ENCODE measurements around the gene LRRC72. TPM values are rescaled to one million over a fixed set of nuclear protein-coding genes. Genes with fewer than 3 reads are reported as not detected.

The LRRC72 gene
- total RNA-seq, 1 donor from 2014 or later = not detected

GRCh38 chr7:16627236-16627635 is 100.6 kb downstream of the LRRC72 start:
- H3K36me3 ChIP-seq (ENCODE audit: control insufficient read depth, insufficient read depth, low read length) = peaks cover 1% of the 10 kb centered on the region
- peak; percentile 39 for DNase-seq (ENCODE audit: low read depth)
- no peak for TF ChIP-seq CTCF (IDR thresholded peaks at IDR 0.05; ENCODE audit: insufficient read depth, low read length, severe bottlenecking)
- no peaks in the 10 kb centered on the region for H3K27me3 ChIP-seq (ENCODE audit: control insufficient read depth, insufficient read depth, low read length)
- FAIRE-seq = no peak
- H3K4me3 ChIP-seq (ENCODE audit: low read depth, low read length) = no peak overlapping the region

GRCh38 chr7:16630654-16631053 is 104.0 kb downstream of the LRRC72 start:
- DNase-seq (ENCODE audit: low read depth) (no peak), FAIRE-seq (peak; percentile 55)
- H3K27me3 ChIP-seq (ENCODE audit: control insufficient read depth, insufficient read depth, low read length) = no peaks in the 10 kb centered on the region
- TF ChIP-seq CTCF (IDR thresholded peaks at IDR 0.05; ENCODE audit: insufficient read depth, low read length, severe bottlenecking) = no peak
- peaks cover 1% of the 10 kb centered on the region for H3K36me3 ChIP-seq (ENCODE audit: control insufficient read depth, insufficient read depth, low read length)
- no peak overlapping the region for H3K4me3 ChIP-seq (ENCODE audit: low read depth, low read length)

Other genes starting within 250 kb of the LRRC72 start
- 0.26 and 0.64 TPM in 2 replicates for gene CRPPA, start 105.3 kb upstream of the LRRC72 start, total RNA-seq
- not detected in 2 replicates for gene SOSTDC1, start 61.1 kb upstream of the LRRC72 start, total RNA-seq
- gene ANKMY2, start 118.9 kb downstream of the LRRC72 start, total RNA-seq = 5.5 and 9.5 TPM in 2 replicates
- 61.8 and 91.4 TPM in 2 replicates for gene BZW2, start 119.4 kb downstream of the LRRC72 start, total RNA-seq
- 32.6 and 41.6 TPM in 2 replicates for gene TSPAN13, start 226.9 kb downstream of the LRRC72 start, total RNA-seq